PFSK-1 (cell line): ENCODE results near the gene COIL.

Experiments used
- FOXP2 ChIP-seq: optimal IDR thresholded peaks from 2 replicates; pipeline ENCODE3; 2011; ENCODE audit warnings: borderline replicate concordance, control low read depth, inconsistent platforms; ENCODE audit not compliant: insufficient read depth; ENCODE audit errors: extremely low read length, extremely low read depth
- POLR2AphosphoS5 ChIP-seq: IDR thresholded peaks from 2 replicates; pipeline ENCODE4 v1.6.1; 2012; ENCODE audit warnings: low read depth, mild to moderate bottlenecking, control low read depth, low read length, moderate library complexity
- SIN3A ChIP-seq: IDR thresholded peaks from 2 replicates; pipeline ENCODE4 v1.6.1; 2012; ENCODE audit warnings: mild to moderate bottlenecking, low read length, moderate library complexity, borderline replicate concordance; ENCODE audit not compliant: insufficient read depth
- TAF1 ChIP-seq: IDR thresholded peaks from 2 replicates; pipeline ENCODE4 v1.6.1; 2012; ENCODE audit warnings: low read length, control low read depth, borderline replicate concordance; ENCODE audit not compliant: insufficient read depth
- TF ChIP-seq, protein P1 (sequence below), 2 experiments: IDR thresholded peaks; 2 replicates each; pipeline versions ENCODE4 v1.6.1 to v1.8.0; 2011 to 2012; ENCODE audit warnings: low read depth in 2 of 2, low read length in 2 of 2, control low read depth in 1 of 2, inconsistent platforms in 1 of 2, mild to moderate bottlenecking in 1 of 2, moderate library complexity in 1 of 2; ENCODE audit not compliant: insufficient read depth in 1 of 2

DNA sequence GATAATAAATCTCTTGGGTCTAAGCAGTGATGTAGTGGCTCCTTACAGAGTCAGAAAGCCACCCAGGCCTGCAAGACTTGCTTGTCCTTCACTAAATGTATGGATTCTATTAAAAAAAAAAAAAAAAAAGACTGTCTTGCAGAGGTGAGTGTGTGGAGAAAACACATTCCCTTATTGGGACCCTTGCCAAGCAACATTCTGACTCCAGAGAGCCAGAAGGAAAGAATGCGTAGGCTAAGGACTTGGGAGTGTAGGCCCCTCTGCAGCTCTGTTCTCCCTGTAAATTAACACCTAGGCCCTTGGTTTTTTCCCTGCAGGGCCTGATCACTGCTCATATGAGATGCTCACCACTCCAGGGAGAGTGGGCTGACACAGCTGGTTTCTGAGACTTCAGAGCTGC lies 34.9 kb upstream of the COIL start:
- TF ChIP-seq POLR2AphosphoS5 (no peak), SIN3A (no peak), TAF1 (no peak), FOXP2 (no peak)
- TF ChIP-seq, protein P1, sequence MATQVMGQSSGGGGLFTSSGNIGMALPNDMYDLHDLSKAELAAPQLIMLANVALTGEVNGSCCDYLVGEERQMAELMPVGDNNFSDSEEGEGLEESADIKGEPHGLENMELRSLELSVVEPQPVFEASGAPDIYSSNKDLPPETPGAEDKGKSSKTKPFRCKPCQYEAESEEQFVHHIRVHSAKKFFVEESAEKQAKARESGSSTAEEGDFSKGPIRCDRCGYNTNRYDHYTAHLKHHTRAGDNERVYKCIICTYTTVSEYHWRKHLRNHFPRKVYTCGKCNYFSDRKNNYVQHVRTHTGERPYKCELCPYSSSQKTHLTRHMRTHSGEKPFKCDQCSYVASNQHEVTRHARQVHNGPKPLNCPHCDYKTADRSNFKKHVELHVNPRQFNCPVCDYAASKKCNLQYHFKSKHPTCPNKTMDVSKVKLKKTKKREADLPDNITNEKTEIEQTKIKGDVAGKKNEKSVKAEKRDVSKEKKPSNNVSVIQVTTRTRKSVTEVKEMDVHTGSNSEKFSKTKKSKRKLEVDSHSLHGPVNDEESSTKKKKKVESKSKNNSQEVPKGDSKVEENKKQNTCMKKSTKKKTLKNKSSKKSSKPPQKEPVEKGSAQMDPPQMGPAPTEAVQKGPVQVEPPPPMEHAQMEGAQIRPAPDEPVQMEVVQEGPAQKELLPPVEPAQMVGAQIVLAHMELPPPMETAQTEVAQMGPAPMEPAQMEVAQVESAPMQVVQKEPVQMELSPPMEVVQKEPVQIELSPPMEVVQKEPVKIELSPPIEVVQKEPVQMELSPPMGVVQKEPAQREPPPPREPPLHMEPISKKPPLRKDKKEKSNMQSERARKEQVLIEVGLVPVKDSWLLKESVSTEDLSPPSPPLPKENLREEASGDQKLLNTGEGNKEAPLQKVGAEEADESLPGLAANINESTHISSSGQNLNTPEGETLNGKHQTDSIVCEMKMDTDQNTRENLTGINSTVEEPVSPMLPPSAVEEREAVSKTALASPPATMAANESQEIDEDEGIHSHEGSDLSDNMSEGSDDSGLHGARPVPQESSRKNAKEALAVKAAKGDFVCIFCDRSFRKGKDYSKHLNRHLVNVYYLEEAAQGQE (IDR thresholded peaks at IDR 0.05; ENCODE audit: insufficient read depth in 1 of 2, low read depth in 2 of 2, low read length in 2 of 2), result no peak
